GM23248 (cell line): Measurements from ENCODE around the gene RNASE8.

Experiments
- EZH2 ChIP-seq: fragments of 200-600 bp; sonication (generic); IDR thresholded peaks from 2 replicates; pipeline ENCODE4 v1.6.1; 2018; ENCODE audit warnings: antibody characterized with exemption, mild to moderate bottlenecking; ENCODE audit not compliant: insufficient read depth, poor library complexity, severe bottlenecking
- EZH2phosphoT487 ChIP-seq: fragments of 200-600 bp; sonication (generic); IDR thresholded peaks from 2 replicates; pipeline ENCODE4 v1.6.1; 2018; ENCODE audit warnings: antibody characterized with exemption, moderate library complexity, mild to moderate bottlenecking, low read depth; ENCODE audit not compliant: insufficient read depth

- TF ChIP-seq EZH2phosphoT487 (no peak), EZH2 (no peak)
Observed at GRCh38 chr14:21096438-21096837, 38.8 kb downstream of the RNASE8 start.
